Stimulated activated CD8-positive, alpha-beta memory T cell treated with anti-CD3 and anti-CD28 coated beads, Interleukin-4, amount 100 ng/mL, for 24 hours (primary cell): ENCODE results near the gene GTF3C1.

ENCODE experiments used
- DNase-seq: peaks from one replicate; pipeline ENCODE4 v3.0.0-alpha.2; 2020; ENCODE audit warnings: low read depth

The GTF3C1 gene

GRCh38 chr16:27561216-27561615 lies 11.5 kb upstream of the GTF3C1 start:
- no peak for DNase-seq

GRCh38 chr16:27558932-27559331 lies 9.2 kb upstream of the GTF3C1 start:
- no peak for DNase-seq

DNA sequence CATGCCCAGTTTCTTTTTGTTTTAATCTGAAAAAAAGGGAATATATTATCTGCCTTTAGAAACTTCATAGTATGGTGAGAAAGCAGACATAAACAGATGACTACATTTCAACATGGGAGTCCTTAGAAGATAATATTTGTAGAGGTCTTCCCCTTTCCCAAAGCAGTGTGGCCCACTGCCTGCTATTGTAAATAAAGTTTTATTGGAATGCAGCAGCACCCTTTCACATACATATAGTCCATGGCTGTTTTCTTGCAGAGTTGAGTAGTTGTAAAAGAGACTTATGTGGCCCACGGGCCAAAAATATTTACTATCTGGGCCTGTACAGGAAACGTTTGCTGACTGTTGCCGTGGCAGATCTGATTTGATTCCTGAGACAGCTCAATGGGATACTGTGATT lies 8.7 kb upstream of the GTF3C1 start:
- DNase-seq = no peak

- DNase-seq = no peak
These were observed 6.8 kb upstream of the GTF3C1 start for GRCh38 chr16:27556471-27556870.

GRCh38 chr16:27551036-27551435 lies 1.3 kb upstream of the GTF3C1 start:
- DNase-seq = no peak

DNA sequence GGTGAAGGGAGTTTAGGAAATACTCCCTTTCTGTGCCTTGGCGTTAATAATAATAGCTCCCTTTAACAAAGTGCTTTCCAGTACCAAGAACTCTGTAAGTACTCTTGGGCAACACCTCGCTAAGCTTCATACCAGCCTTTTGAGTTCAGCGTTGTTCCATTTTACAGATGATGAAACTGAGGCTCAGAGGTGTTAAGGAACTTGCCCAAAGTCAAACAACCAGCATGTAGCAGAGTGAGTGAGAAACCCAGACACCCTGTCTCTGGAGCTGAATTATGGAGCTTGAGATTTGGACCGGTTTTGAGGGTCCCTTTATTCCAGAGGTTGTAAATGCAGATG lies 838 bp upstream of the GTF3C1 start:
- DNase-seq = no peak

DNA sequence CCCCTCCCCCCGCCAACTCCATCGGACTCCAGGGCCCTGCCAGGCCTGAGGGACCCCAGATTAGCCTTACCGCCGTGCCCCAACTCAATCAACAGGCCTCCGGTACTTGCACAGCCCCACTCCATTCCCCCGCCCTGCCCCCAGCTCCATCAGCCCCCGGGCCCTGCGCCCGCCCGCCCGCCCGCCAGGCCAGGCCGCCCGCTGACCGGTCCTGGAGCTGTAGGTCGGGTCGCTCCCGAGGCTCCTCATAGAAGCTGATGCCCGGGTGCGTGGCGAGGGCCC lies 308 bp downstream of the GTF3C1 start:
- DNase-seq = no peak

DNA sequence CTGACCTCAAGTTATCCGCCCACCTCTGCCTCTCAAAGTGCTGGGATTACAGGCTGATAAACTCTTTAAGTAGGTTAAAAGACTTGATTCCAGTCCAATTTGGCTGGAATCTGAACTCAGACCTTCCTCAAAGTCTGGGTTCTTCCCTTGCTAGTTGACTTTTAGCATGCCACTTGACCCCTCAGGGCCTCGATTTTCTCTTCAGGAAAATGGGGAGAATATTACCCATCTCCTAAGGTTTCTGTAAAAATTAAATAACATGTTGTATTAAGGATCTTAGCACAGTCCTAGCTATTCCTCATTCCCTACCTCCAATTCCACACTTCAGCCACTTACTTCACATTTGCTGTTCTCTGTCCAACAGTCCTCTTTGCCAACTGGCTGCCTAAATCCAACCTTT lies 1.9 kb downstream of the GTF3C1 start:
- no peak for DNase-seq

DNA sequence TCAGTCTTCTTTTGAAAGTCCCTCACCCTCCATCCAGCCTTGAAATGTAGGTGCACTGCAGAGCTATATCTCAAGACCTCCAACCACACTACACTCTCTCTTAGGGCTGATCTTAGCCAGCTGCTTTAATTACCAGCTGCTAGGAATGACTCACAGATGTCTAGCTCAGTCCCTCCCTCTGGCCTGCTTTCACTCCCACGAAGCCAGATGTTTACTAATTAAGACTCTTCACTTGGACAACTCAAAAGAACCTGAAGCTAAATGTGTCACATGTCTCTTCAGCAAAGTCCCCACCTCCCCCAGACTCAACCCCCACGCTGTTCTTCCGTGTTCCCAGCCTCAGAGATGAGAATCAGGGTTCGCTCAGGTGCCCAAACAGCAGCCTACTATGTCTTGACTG lies 2.6 kb downstream of the GTF3C1 start:
- DNase-seq = no peak

- no peak for DNase-seq
These were observed 5.0 kb downstream of the GTF3C1 start for GRCh38 chr16:27544671-27545070.

- no peak for DNase-seq
These were observed 5.9 kb downstream of the GTF3C1 start for GRCh38 chr16:27543801-27544200.

DNA sequence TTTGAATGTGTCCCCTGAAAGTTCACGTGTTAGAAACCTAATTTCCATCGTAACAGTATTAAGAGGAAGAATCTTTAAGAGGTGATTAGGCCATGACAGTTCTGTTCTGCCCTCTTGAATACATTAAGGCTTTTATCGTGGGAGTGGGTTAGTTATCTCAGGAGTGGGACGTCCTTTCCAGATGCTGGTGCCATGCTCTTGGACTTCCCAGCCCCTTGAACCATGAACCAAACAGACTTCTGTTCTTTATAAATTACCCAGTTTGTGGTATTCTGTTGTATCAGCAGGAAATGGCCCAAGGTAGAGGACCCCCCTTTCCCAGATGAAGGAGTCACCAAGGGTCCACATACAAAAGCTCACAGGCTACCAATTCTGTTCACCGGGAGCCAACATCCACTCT lies 10.1 kb downstream of the GTF3C1 start:
- DNase-seq = no peak

- no peak for DNase-seq
These were observed 10.6 kb downstream of the GTF3C1 start for GRCh38 chr16:27539120-27539519.

DNA sequence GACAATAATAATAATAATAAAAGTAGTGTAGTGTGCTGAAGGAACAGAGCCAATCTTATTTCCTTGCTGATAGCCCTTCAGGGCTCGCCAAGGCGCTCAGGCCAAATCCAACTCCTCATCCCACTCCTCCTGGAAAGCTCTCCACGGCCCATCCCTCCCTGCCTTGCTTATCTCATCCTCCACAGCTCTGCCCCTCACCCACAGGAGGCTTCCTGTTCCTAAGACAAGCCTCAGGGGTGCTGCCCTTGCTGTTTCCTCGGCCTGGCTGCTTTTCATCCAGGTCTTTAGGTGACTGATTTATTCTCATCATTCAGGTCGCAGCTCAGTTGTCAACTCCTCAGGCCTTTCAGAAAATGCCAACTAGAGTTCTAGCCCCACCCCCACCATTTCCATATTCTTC lies 11.2 kb downstream of the GTF3C1 start:
- DNase-seq = no peak

DNA sequence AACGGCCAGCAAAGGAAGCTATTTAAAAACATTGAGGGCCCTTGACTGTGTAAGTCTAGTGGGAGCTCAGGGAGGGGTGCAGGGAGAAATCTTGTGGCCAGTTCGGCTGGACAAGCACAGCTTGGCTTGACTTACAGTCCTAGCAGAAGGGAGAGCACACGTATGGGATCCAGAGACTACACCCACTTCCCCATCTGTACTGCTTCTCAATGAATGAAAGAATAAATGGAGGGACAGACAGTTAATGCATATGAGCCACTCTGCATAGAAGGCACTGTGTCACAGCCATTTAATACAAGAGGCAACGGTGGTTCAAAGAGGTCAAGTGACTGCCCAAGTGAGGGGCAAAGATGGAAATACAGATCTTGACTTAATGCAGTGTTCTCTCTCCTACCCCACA lies 15.5 kb downstream of the GTF3C1 start:
- DNase-seq = no peak

DNA sequence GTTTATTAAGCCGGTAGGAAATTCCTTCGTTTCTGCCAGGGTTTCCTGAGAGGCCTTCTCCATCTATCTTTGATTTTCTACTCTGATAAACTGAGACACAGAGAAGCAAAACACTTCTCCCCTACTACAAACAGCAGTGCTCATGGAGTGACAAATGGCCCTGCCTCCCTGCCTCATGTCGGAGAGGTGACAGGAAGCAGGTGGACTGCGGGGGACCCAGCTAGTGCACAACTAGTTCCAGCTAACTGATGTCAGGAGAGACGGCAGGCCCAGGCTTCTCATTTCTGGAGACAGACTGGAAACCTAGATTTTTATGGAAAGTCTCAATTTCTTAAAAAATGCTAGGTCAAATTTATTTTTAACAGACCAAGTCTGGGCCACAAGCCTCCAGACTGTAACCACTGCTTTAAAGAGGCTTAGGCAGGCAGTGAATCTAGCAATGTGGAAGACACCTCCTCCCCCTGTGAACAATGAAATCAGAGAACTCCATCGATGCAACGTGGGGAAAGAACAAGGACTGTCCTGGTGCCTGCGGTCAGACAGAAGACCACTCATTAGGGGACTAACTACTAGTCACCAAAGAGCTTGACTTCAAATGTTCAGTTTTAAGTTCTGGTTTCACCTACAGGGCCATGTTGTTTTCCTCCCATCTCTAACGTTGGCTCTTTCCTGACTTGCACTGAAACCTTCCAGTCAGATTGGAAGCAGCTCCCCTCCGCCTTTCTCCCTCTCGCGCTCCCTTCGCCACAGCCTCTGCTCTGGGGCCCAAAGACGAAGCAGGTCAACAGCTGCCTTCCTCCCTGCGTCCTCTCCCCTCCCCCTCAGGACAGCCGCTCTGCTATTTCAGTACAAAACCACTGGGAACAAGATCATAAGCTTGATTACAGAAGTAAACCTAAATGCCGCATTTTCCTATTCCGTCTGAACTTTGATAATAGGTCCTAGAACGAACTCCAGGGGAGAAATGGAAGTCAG lies 17.6 kb downstream of the GTF3C1 start:
- no peak for DNase-seq

GRCh38 chr16:27531186-27531585 lies 18.5 kb downstream of the GTF3C1 start:
- no peak for DNase-seq

DNA sequence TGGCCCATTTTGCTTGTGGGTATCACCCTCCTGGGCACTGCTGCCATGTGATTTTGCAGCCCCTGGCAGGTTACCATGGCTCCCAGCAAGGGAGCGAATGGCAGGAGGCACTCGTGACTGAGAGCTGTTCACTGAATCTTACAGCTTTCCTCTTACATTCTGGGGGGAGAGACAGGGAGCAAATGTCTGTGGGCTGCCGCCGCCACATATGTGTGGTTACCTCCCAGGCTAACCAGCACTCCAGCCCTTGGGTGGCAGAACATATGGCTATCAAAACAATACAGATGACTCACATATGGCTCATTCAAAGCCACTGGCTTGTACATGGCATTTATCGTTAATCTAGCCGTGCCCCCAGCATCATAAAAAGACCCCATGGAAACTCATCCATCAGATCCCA lies 19.8 kb downstream of the GTF3C1 start:
- no peak for DNase-seq

- no peak for DNase-seq
These were observed 21.4 kb downstream of the GTF3C1 start for GRCh38 chr16:27528294-27528693.

- no peak for DNase-seq
These were observed 23.5 kb downstream of the GTF3C1 start for GRCh38 chr16:27526180-27526579.

DNA sequence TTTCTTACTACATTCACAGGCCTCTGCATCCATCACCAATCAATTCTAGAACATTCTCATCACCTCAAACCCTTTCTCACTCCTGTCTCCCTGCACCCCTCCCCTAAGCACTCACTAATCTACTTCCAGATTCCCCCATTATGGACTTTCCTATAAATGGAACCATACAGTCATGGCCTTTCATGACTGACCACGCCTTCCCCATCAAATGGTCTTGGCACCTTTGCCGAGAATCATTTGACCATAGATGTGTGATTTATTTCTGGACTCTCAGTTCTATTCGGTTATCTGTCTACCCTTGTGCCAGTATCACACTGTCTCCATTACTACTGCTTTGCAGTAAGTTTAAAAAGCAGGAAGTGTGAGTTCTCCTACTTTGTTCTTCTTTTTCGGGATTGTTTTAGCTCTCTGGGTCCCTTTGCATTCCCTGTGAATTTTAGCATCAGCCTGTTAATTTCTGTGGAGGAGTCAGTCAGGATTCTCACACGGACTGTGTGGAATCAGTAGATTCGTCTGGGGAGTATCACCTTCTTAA lies 27.5 kb downstream of the GTF3C1 start:
- no peak for DNase-seq

DNA sequence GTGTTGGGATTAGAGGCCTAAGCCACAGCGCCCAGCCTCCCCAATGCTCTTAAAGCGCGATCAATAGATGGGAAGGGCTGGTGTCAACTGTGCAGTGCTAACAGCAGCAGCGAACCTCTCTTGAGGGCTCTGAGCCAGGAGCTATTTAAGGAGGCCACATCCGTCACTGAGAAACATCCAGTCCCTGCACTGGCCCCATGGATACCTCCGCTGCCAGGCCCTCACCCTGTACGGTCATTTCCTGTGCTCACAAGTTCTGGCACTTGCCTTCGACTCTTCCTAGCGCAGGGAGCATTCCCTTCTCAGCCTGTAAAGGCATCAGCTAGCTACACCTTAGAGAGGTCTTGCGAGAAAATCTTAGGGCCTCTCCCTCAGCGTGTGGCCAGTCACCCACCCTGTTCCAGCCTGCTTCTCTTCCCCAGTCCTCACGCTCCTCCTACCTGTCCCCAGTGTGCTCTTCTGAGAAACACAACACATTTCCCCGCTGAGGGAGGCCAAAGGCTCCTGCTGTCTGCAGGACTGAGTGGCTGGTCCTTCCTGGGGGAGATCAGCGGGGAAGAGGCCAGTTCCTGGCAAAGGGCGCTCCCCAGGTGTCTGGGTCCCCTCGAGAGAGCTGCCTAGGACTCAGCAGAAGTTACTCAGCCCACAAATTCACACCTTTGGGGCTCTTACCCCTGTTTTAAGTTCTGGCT lies 28.6 kb downstream of the GTF3C1 start:
- DNase-seq = no peak

- DNase-seq = no peak
These were observed 31.5 kb downstream of the GTF3C1 start for GRCh38 chr16:27518226-27518625.

DNA sequence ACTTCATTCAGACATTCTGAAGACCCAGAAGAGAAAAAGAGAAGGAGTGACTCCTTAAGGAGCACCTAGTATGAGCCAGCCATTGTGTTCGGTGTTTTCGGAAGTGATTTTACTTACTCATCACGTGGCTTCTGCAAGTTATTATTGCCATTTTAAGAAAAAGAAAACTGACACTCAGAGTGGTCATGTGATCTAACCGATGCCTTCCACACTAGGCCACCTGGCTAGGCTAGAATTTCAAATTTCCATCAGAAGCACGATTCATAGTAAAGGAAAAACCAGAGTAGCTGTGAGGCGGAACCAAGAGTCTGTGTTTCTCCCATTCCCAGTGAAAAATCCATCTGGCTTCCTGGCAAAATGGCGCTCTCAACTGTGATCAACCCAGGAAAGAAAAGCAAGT lies 32.0 kb downstream of the GTF3C1 start:
- no peak for DNase-seq
